ENCODE measurements around the gene CRYGD. TPM values are rescaled to one million over a fixed set of nuclear protein-coding genes. Genes with fewer than 3 reads are reported as not detected.
"Not testable (repeated sequence)": the region's sequence is repeated elsewhere in the genome, so short reads cannot be mapped to it uniquely, and the experiment has no call there.

The CRYGD gene
- total and polyA plus RNA-seq, 2 experiments from 2014 or later: not detected

- Histone ChIP-seq H3K27ac (no peak overlapping the region), H3K36me3 (no peaks in the 10 kb centered on the region), H3K4me3 (no peak overlapping the region), H3K9me3 (ENCODE audit: low read depth) (no peaks in the 10 kb centered on the region), H3K27me3 (no peaks in the 10 kb centered on the region), H3K4me1 (ENCODE audit: low read depth) (no peaks in the 10 kb centered on the region)
- no peak for DNase-seq (ENCODE audit: low read depth in 1 of 2, low spot score in 1 of 2)
- no peak for TF ChIP-seq CTCF (IDR thresholded peaks at IDR 0.05; ENCODE audit: low read depth, low read length)
These were observed 3.8 kb upstream of the CRYGD start for GRCh38 chr2:208128136-208128535.

- Histone ChIP-seq H3K9me3 (ENCODE audit: low read depth) (no peaks in the 10 kb centered on the region), H3K36me3 (no peaks in the 10 kb centered on the region), H3K4me3 (no peak overlapping the region), H3K4me1 (ENCODE audit: low read depth) (no peaks in the 10 kb centered on the region), H3K27me3 (no peaks in the 10 kb centered on the region), H3K27ac (no peak overlapping the region)
- no peak for DNase-seq (ENCODE audit: low read depth in 1 of 2, low spot score in 1 of 2)
- no peak for TF ChIP-seq CTCF (IDR thresholded peaks at IDR 0.05; ENCODE audit: low read depth, low read length)
These were observed 2.8 kb upstream of the CRYGD start for GRCh38 chr2:208127090-208127489.

GRCh38 chr2:208125251-208125650 lies 927 bp upstream of the CRYGD start:
- H3K4me3 ChIP-seq: no peak overlapping the region
- DNase-seq (ENCODE audit: low read depth in 1 of 2, low spot score in 1 of 2): no peak
- TF ChIP-seq CTCF (IDR thresholded peaks at IDR 0.05; ENCODE audit: low read depth, low read length): no peak

GRCh38 chr2:208122248-208122647 lies 2.1 kb downstream of the CRYGD start:
- no peak for TF ChIP-seq CTCF (IDR thresholded peaks at IDR 0.05; ENCODE audit: low read depth, low read length)
- Histone ChIP-seq H3K36me3 (no peaks in the 10 kb centered on the region), H3K4me3 (no peak overlapping the region), H3K9me3 (ENCODE audit: low read depth) (no peaks in the 10 kb centered on the region), H3K27me3 (no peaks in the 10 kb centered on the region), H3K4me1 (ENCODE audit: low read depth) (no peaks in the 10 kb centered on the region), H3K27ac (no peak overlapping the region)
- no peak for DNase-seq (ENCODE audit: low read depth in 1 of 2, low spot score in 1 of 2)

More at GRCh38 chr2:208125251-208125650, 927 bp upstream of the CRYGD start:
- H3K27me3 ChIP-seq: no peaks in the 10 kb centered on the region
- no peaks in the 10 kb centered on the region for H3K4me1 ChIP-seq (ENCODE audit: low read depth)
- no peaks in the 10 kb centered on the region for H3K36me3 ChIP-seq
- no peaks in the 10 kb centered on the region for H3K9me3 ChIP-seq (ENCODE audit: low read depth)
- no peak overlapping the region for H3K27ac ChIP-seq

GRCh38 chr2:208118918-208119317 lies 5.4 kb downstream of the CRYGD start:
- Histone ChIP-seq H3K36me3 (no peaks in the 10 kb centered on the region), H3K4me1 (ENCODE audit: low read depth) (no peaks in the 10 kb centered on the region), H3K27me3 (no peaks in the 10 kb centered on the region), H3K4me3 (no peak overlapping the region), H3K9me3 (ENCODE audit: low read depth) (no peaks in the 10 kb centered on the region), H3K27ac (no peak overlapping the region)
- DNase-seq (ENCODE audit: low read depth in 1 of 2, low spot score in 1 of 2): no peak
- no peak for TF ChIP-seq CTCF (IDR thresholded peaks at IDR 0.05; ENCODE audit: low read depth, low read length)

- DNase-seq (ENCODE audit: low read depth in 1 of 2, low spot score in 1 of 2); H3K36me3 ChIP-seq; H3K4me1 ChIP-seq (ENCODE audit: low read depth); H3K4me3 ChIP-seq; H3K9me3 ChIP-seq (ENCODE audit: low read depth); H3K27me3 ChIP-seq; H3K27ac ChIP-seq: not testable (repeated sequence)
These were observed 6.9 kb downstream of the CRYGD start for GRCh38 chr2:208117390-208117789.

All from cardiac muscle cell (in vitro differentiated cells and primary cell).